Fibroblast of the aortic adventitia (primary cell): Measurements from ENCODE around the gene GALNT1. TPM values are rescaled to one million over a fixed set of nuclear protein-coding genes. Genes with fewer than 3 reads are reported as not detected.
A peak's percentile ranks its signal among the peaks of the same experiment; 100 is the strongest.

ENCODE experiments used
- DNase-seq: peaks from one replicate; pipeline ENCODE4 v3.0.0-alpha.2; 2010; ENCODE audit warnings: low read depth
- H3K4me3 ChIP-seq: 2 replicates; pipeline ENCODE4 v1.5.1; 2011; ENCODE audit warnings: low read depth, mild to moderate bottlenecking, control low read depth, low read length, moderate library complexity
- CTCF ChIP-seq: IDR thresholded peaks from 2 replicates; pipeline ENCODE4 v1.5.1; 2011; ENCODE audit warnings: mild to moderate bottlenecking, low read length, control low read depth, inconsistent platforms; ENCODE audit not compliant: insufficient read depth
- total RNA-seq: library from RNA; depleted of rRNA; stranded (reverse); fragments of >200 nt; gene quantifications from 2 replicates; pipeline ENCODE4 v1.2.3, GENCODE V29; 2012; ENCODE audit warnings: low replicate concordance

The GALNT1 gene
- total RNA-seq, 1 donor, result 49.0 TPM

GRCh38 chr18:35682281-35682867 lies 100.8 kb downstream of the GALNT1 start:
- peak; percentile 9 for DNase-seq

GRCh38 chr18:35683021-35683420 lies 101.5 kb downstream of the GALNT1 start:
- DNase-seq, result no peak
- no peak for TF ChIP-seq CTCF
- no peak overlapping the region for H3K4me3 ChIP-seq

More at GRCh38 chr18:35682281-35682867, 100.8 kb downstream of the GALNT1 start:
- no peak overlapping the region for H3K4me3 ChIP-seq
- no peak for TF ChIP-seq CTCF

- no peak for DNase-seq
- TF ChIP-seq CTCF, result no peak
- H3K4me3 ChIP-seq, result no peak overlapping the region
These were observed 107.2 kb downstream of the GALNT1 start for GRCh38 chr18:35688757-35689156.

- TF ChIP-seq CTCF, result no peak
- H3K4me3 ChIP-seq, result no peak overlapping the region
- no peak for DNase-seq
These were observed 108.2 kb downstream of the GALNT1 start for GRCh38 chr18:35689728-35690127.

GRCh38 chr18:35691625-35692024 lies 110.1 kb downstream of the GALNT1 start:
- no peak for DNase-seq
- TF ChIP-seq CTCF, result no peak
- H3K4me3 ChIP-seq, result no peak overlapping the region

- no peak for DNase-seq
- no peak overlapping the region for H3K4me3 ChIP-seq
- no peak for TF ChIP-seq CTCF
These were observed 111.3 kb downstream of the GALNT1 start for GRCh38 chr18:35692866-35693265.

- DNase-seq, result no peak
These were observed 112.3 kb downstream of the GALNT1 start for GRCh38 chr18:35693829-35694228.

More at GRCh38 chr18:35693829-35694228, 112.3 kb downstream of the GALNT1 start:
- TF ChIP-seq CTCF, result no peak
- no peak overlapping the region for H3K4me3 ChIP-seq
